K562 (cell line): ENCODE measurements around the gene SERPIND1. TPM values are rescaled to one million over a fixed set of nuclear protein-coding genes. Genes with fewer than 3 reads are reported as not detected.

ENCODE experiments used
- KLF1 ChIP-seq: fragments of 450-650 bp; IDR thresholded peaks from 2 replicates; pipeline ENCODE4 v1.6.1; 2016; ENCODE audit warnings: missing genetic modification characterization, missing compliant biosample characterization
- PHB ChIP-seq: fragments of 250-450 bp; sonication (Bioruptor Pico); IDR thresholded peaks from 2 replicates; pipeline ENCODE4 v1.5.0; 2021
- PPARD ChIP-seq: fragments of 250-450 bp; sonication (Bioruptor Pico); IDR thresholded peaks from 2 replicates; pipeline ENCODE4 v1.8.0; 2022; ENCODE audit warnings: inconsistent platforms, mild to moderate bottlenecking, moderate library complexity
- SRF ChIP-seq, 2 experiments: fragments of 250-450, 450-650 bp in 1 of 2; sonication (Bioruptor Pico) in 1 of 2; sonication (generic) in 1 of 2; formaldehyde crosslinking; IDR thresholded peaks; 2 replicates each; pipeline versions ENCODE4 v1.5.0 to v1.5.1; 2020 to 2022; ENCODE audit warnings: mild to moderate bottlenecking in 1 of 2, missing genetic modification reagents in 1 of 2
- TCF7L2 ChIP-seq: fragments of 150-350 bp; IDR thresholded peaks from 2 replicates; pipeline ENCODE4 v1.6.1; 2016; ENCODE audit warnings: low read depth, mild to moderate bottlenecking, low read length, moderate library complexity
- ZBTB11 ChIP-seq, 3 experiments: fragments of 200-800 bp in 1 of 3; fragments of 250-450 bp in 1 of 3; fragments of 450-650 bp in 1 of 3; sonication (Bioruptor Pico) in 1 of 3; sonication (Bioruptor generic) in 1 of 3; formaldehyde crosslinking in 1 of 3; IDR thresholded peaks; 2 replicates each; pipeline versions ENCODE4 v1.6.1 to v1.8.0; 2016 to 2022; ENCODE audit warnings: mild to moderate bottlenecking in 2 of 3, missing genetic modification characterization in 2 of 3, missing compliant biosample characterization in 1 of 3, moderate library complexity in 1 of 3
- ZC3H8 ChIP-seq: fragments of 450-650 bp; IDR thresholded peaks from 2 replicates; pipeline ENCODE4 v1.6.1; 2017
- polyA plus RNA-seq, 8 experiments: library from polyadenylated mRNA; depleted of rRNA in 4 of 8; stranded (reverse) in 5 of 8; unstranded in 3 of 8; fragments of >200 nt; fragmentation: Nextera tagmentation in 2 of 8; fragmentation: Illumina TruSeq in 1 of 8; extraction: Ambion mirVana in 2 of 8; extraction: Trizol in 1 of 8; gene quantifications; 2 replicates each; pipeline versions ENCODE4 v1.2.1 to v1.2.3, GENCODE V29; 2011 to 2014; ENCODE audit warnings: inconsistent platforms in 1 of 8, missing spikeins in 1 of 8
- total RNA-seq, 7 experiments: library from RNA; depleted of rRNA in 6 of 7; stranded (reverse); fragments of >200 nt in 6 of 7; fragmentation: Illumina TruSeq in 2 of 7; extraction: Trizol in 2 of 7; gene quantifications; 2 replicates each; pipeline versions ENCODE4 v1.2.1 to v1.2.3, GENCODE V29; 2011 to 2021; ENCODE audit warnings: low replicate concordance in 1 of 7

SERPIND1 gene
- total and polyA plus RNA-seq, 9 of the 15 experiments (the other 6 are each of a cell fraction or from before 2014, with no cell fraction given), result 0.04 to 0.11 (median 0.09) TPM; not detected in 6

- TF ChIP-seq ZBTB11 (CRISPR knock-in tag; IDR thresholded peaks at IDR 0.05), result 0 out of 6 replicates have a peak, but pooled peaks of 1 of the 3 experiments have one; percentile 4
- no peak for TF ChIP-seq ZC3H8
- 0 out of 2 replicates have a peak, but pooled peaks have one; percentile 26 for TF ChIP-seq KLF1 (tag)
- TF ChIP-seq PPARD (CRISPR knock-in tag), result 0 out of 2 replicates have a peak, but pooled peaks have one; percentile 56
- no peak for TF ChIP-seq TCF7L2
- peak in 1 of 2 experiments; percentile 39; a peak in 1 of 4 replicates for TF ChIP-seq SRF (CRISPR knock-in tag; IDR thresholded peaks at IDR 0.05)
- no peak for TF ChIP-seq PHB
- TF ChIP-seq, all 486 proteins: peak for 5
Observed at GRCh38 chr22:20787223-20787622, 13.3 kb downstream of the SERPIND1 start (continued).
